Mucosa of stomach (tissue), 1 donor: ENCODE results near the gene TOP1.

Experiments used
- H3K27me3 ChIP-seq: one replicate; pipeline ENCODE4 v1.7.0; 2013; ENCODE audit warnings: mild to moderate bottlenecking, low read length; ENCODE audit not compliant: control insufficient read depth, insufficient read depth
- H3K36me3 ChIP-seq: one replicate; pipeline ENCODE4 v1.7.0; 2013; ENCODE audit warnings: low read length; ENCODE audit not compliant: control insufficient read depth, insufficient read depth
- H3K4me1 ChIP-seq: one replicate; pipeline ENCODE4 v1.7.0; 2013; ENCODE audit warnings: mild to moderate bottlenecking, low read length; ENCODE audit not compliant: control insufficient read depth, insufficient read depth
- H3K4me3 ChIP-seq: one replicate; pipeline ENCODE4 v1.7.0; 2013; ENCODE audit warnings: low read length
- H3K9ac ChIP-seq: one replicate; pipeline ENCODE4 v1.7.0; 2013; ENCODE audit warnings: mild to moderate bottlenecking, low read length, moderate library complexity
- H3K9me3 ChIP-seq: one replicate; pipeline ENCODE4 v1.7.0; 2013; ENCODE audit warnings: mild to moderate bottlenecking, low read length, moderate library complexity; ENCODE audit not compliant: control insufficient read depth
- donor health status: Pancreatic carcinoma.

Gene TOP1

DNA sequence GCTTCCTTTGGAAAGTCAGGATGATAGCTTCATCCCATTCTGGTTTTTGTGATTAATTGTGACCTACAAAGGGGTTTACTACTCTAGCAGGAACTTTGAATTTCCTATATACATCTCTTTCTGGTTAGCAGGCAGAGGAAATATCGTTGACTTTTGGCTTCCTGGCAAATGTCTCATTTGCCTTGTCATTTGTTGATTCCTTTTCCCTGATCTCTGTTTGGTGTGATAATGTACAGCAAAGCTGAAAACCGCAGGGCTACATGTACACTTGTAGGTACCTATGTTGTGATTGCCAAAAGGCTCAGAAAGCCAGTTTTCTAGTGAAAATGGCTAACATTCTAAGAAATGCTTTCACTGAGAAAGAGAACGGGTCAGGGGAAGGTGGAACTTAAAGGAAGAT lies 44.3 kb downstream of the TOP1 start:
- H3K4me3 ChIP-seq: no peak overlapping the region
- no peak overlapping the region for H3K9ac ChIP-seq
- H3K9me3 ChIP-seq: no peaks in the 10 kb centered on the region
- H3K4me1 ChIP-seq: peaks cover 12% of the 10 kb centered on the region
- no peaks in the 10 kb centered on the region for H3K27me3 ChIP-seq
- H3K36me3 ChIP-seq: no peaks in the 10 kb centered on the region

GRCh38 chr20:41074441-41074840 lies 45.8 kb downstream of the TOP1 start:
- H3K36me3 ChIP-seq: no peaks in the 10 kb centered on the region
- H3K9ac ChIP-seq: no peak overlapping the region
- H3K9me3 ChIP-seq: no peaks in the 10 kb centered on the region
- peaks cover 12% of the 10 kb centered on the region for H3K4me1 ChIP-seq
- no peak overlapping the region for H3K4me3 ChIP-seq
- H3K27me3 ChIP-seq: no peaks in the 10 kb centered on the region

- Histone ChIP-seq H3K4me3 (no peak overlapping the region), H3K9me3 (no peaks in the 10 kb centered on the region), H3K4me1 (peaks cover 7% of the 10 kb centered on the region), H3K36me3 (peaks cover 5% of the 10 kb centered on the region), H3K27me3 (no peaks in the 10 kb centered on the region), H3K9ac (no peak overlapping the region)
Measured at GRCh38 chr20:41076776-41077175, 48.2 kb downstream of the TOP1 start.

GRCh38 chr20:41078329-41078728 lies 49.7 kb downstream of the TOP1 start:
- no peaks in the 10 kb centered on the region for H3K27me3 ChIP-seq
- peaks cover 13% of the 10 kb centered on the region for H3K36me3 ChIP-seq
- H3K4me1 ChIP-seq: no peaks in the 10 kb centered on the region
- H3K9ac ChIP-seq: no peak overlapping the region
- no peak overlapping the region for H3K4me3 ChIP-seq
- no peaks in the 10 kb centered on the region for H3K9me3 ChIP-seq

DNA sequence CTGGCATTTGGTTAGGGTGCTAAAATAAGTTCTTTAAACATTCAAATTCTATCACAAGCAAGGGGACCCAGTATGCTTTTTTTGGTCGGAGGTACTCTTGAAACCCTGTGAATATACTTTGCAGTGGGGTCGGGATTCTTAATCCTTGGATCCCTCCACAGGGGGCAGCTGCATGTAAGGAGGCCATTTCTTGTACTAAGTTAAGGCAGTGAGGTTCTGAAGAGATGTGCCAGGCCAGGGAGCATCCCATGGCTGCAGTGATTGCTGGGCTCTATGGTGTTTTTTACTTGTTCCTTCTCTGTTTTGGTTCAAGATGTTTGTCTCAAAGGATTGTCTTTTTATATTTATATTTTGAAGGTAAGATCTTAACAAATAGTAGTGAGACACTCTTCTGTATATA lies 50.4 kb downstream of the TOP1 start:
- Histone ChIP-seq H3K9me3 (no peaks in the 10 kb centered on the region), H3K36me3 (peaks cover 13% of the 10 kb centered on the region), H3K4me3 (no peak overlapping the region)

GRCh38 chr20:41080866-41081265 lies 52.2 kb downstream of the TOP1 start:
- H3K36me3 ChIP-seq: peaks cover 13% of the 10 kb centered on the region

More for the DNA sequence above, 50.4 kb downstream of the TOP1 start:
- no peaks in the 10 kb centered on the region for H3K4me1 ChIP-seq
- H3K9ac ChIP-seq: no peak overlapping the region
- no peaks in the 10 kb centered on the region for H3K27me3 ChIP-seq

GRCh38 chr20:41081276-41081814 lies 52.7 kb downstream of the TOP1 start:
- Histone ChIP-seq H3K4me1 (no peaks in the 10 kb centered on the region), H3K4me3 (no peak overlapping the region), H3K27me3 (no peaks in the 10 kb centered on the region), H3K9ac (no peak overlapping the region), H3K36me3 (peaks cover 13% of the 10 kb centered on the region), H3K9me3 (no peaks in the 10 kb centered on the region)

More at GRCh38 chr20:41080866-41081265, 52.2 kb downstream of the TOP1 start:
- no peaks in the 10 kb centered on the region for H3K9me3 ChIP-seq
- no peaks in the 10 kb centered on the region for H3K27me3 ChIP-seq
- no peak overlapping the region for H3K4me3 ChIP-seq
- H3K4me1 ChIP-seq: no peaks in the 10 kb centered on the region
- no peak overlapping the region for H3K9ac ChIP-seq

- no peak overlapping the region for H3K9ac ChIP-seq
- H3K36me3 ChIP-seq: peaks cover 13% of the 10 kb centered on the region
- no peak overlapping the region for H3K4me3 ChIP-seq
- H3K9me3 ChIP-seq: no peaks in the 10 kb centered on the region
- no peaks in the 10 kb centered on the region for H3K4me1 ChIP-seq
- no peaks in the 10 kb centered on the region for H3K27me3 ChIP-seq
Measured at GRCh38 chr20:41082306-41082705, 53.7 kb downstream of the TOP1 start.

GRCh38 chr20:41085606-41086005 lies 57.0 kb downstream of the TOP1 start:
- H3K4me1 ChIP-seq: no peaks in the 10 kb centered on the region
- H3K9me3 ChIP-seq: no peaks in the 10 kb centered on the region
- peaks cover 13% of the 10 kb centered on the region for H3K36me3 ChIP-seq
- H3K9ac ChIP-seq: no peak overlapping the region
- no peaks in the 10 kb centered on the region for H3K27me3 ChIP-seq
- H3K4me3 ChIP-seq: no peak overlapping the region

DNA sequence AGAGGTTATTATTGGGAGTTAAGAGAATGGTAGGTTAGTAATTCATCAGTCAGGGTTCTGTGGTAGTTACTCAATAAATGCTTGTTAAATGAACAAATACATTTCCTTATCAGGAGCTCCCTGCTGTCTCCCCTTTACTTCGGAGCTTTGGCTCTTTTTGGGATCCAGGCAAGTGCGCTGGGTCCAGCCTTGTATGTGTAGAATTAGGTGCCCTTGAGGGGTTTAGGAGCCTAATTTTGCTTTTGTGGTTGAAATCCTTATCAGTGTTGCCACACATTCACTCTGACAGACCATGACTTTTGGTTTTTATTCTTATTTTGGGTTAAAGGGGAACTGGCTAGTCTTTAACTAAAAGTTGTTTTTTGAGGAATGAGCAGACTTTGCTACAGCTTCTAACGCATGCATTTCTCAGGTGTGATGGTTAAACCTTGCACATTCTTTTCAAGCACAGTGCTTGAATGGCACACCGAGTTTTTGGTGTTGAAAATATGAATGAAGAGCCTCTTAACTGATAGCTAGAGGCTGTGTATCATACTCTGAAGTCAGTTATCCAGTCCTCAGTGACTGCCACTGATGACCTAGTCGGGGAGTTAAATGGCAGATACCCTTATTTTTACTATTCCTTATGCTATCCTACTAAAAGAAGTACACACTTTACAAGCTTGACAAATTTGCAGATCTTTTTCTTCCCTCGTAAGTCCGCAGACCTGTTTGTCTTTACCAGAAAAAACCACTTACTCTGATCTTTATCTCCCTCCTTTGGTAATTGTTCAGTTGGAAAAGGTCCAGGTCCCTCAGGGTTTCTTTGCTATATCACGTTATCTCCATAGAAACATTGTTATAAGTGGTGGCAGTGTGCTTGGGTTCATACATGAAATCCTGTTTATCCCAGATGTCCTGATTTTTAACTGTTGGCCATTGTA lies 58.0 kb downstream of the TOP1 start:
- Histone ChIP-seq H3K9me3 (no peaks in the 10 kb centered on the region), H3K36me3 (peaks cover 10% of the 10 kb centered on the region), H3K4me3 (no peak overlapping the region), H3K4me1 (no peaks in the 10 kb centered on the region), H3K9ac (no peak overlapping the region), H3K27me3 (no peaks in the 10 kb centered on the region)

DNA sequence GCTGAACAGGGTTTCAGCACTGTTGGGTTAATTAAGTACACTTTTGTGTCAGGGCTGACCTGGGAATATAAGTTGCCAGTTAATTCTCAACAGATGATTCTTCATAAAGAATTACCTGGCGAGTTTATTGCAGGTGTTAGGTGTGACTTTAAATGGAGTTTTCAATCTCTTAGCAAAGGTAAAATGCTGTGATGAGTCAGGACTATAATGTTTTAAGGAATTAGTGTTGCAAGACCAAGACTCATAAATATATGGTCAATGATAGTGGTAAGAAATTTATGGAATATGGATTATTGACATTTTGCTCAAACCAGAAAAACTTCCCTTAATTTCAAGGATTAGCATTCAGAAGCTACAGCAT lies 58.7 kb downstream of the TOP1 start:
- peaks cover 6% of the 10 kb centered on the region for H3K36me3 ChIP-seq
- H3K9me3 ChIP-seq: no peaks in the 10 kb centered on the region
- H3K9ac ChIP-seq: no peak overlapping the region

GRCh38 chr20:41087777-41088176 lies 59.2 kb downstream of the TOP1 start:
- Histone ChIP-seq H3K36me3 (peaks cover 2% of the 10 kb centered on the region), H3K9me3 (no peaks in the 10 kb centered on the region), H3K9ac (no peak overlapping the region), H3K27me3 (no peaks in the 10 kb centered on the region), H3K4me3 (no peak overlapping the region), H3K4me1 (no peaks in the 10 kb centered on the region)

More for the DNA sequence above, 58.7 kb downstream of the TOP1 start:
- Histone ChIP-seq H3K27me3 (no peaks in the 10 kb centered on the region), H3K4me3 (no peak overlapping the region), H3K4me1 (no peaks in the 10 kb centered on the region)
